Right atrium auricular region (tissue), 2 donors: ENCODE data around the gene IFNL3. TPM values are rescaled to one million over a fixed set of nuclear protein-coding genes. Genes with fewer than 3 reads are reported as not detected.

Experiments
- DNase-seq: peaks from one replicate; pipeline ENCODE4 v3.0.0-alpha.2; 2019; ENCODE audit warnings: low spot score
- H3K27ac ChIP-seq, 2 donors: fragments of 200-600 bp; sonication (generic); 1 replicate in 1 of 2; 2 replicates in 1 of 2; pipeline ENCODE4 v1.5.1; 2016 to 2019
- H3K27me3 ChIP-seq, 2 donors: fragments of 200-600 bp; sonication (generic); one replicate each; pipeline versions ENCODE4 v1.5.1 to v1.6.0; 2017 to 2019
- H3K36me3 ChIP-seq: fragments of 200-600 bp; sonication (generic); one replicate; pipeline ENCODE4 v1.5.1; 2016
- H3K4me1 ChIP-seq, 2 donors: fragments of 200-600 bp; sonication (generic); one replicate each; pipeline versions ENCODE4 v1.5.1 to v1.6.0; 2017 to 2019
- H3K4me3 ChIP-seq, 2 donors: fragments of 200-600 bp; sonication (generic); 1 replicate in 1 of 2; 2 replicates in 1 of 2; pipeline ENCODE4 v1.5.1; 2017 to 2019; ENCODE audit warnings: mild to moderate bottlenecking in 1 of 2, moderate library complexity in 1 of 2
- H3K9me3 ChIP-seq, 2 donors: fragments of 200-600 bp; sonication (generic); one replicate each; pipeline ENCODE4 v1.5.1; 2019
- CTCF ChIP-seq, 2 donors: fragments of 200-600 bp; sonication (generic); IDR thresholded peaks; one replicate each; pipeline ENCODE4 v1.5.1; 2019; ENCODE audit warnings: antibody characterized with exemption in 2 of 2
- total RNA-seq, 2 donors: library from RNA; depleted of rRNA; stranded (reverse); fragments of >200 nt; gene quantifications; one replicate each; pipeline ENCODE4 v1.1.0, GENCODE V29; 2016

The IFNL3 gene
- total RNA-seq, 2 donors from 2014 or later, result not detected

GRCh38 chr19:39254531-39255345, 9.9 kb upstream of the IFNL3 start:
- DNase-seq, result no peak
- no peaks in the 10 kb centered on the region for H3K27me3 ChIP-seq
- no peak overlapping the region for H3K27ac ChIP-seq
- no peaks in the 10 kb centered on the region for H3K4me1 ChIP-seq
- no peak overlapping the region for H3K4me3 ChIP-seq
- H3K36me3 ChIP-seq, result no peaks in the 10 kb centered on the region
- no peak for TF ChIP-seq CTCF (IDR thresholded peaks at IDR 0.05)
- no peaks in the 10 kb centered on the region for H3K9me3 ChIP-seq

- Histone ChIP-seq H3K27me3 (peaks cover 0 to 2% of the 10 kb centered on the region in 2 donors), H3K9me3 (no peaks in the 10 kb centered on the region), H3K36me3 (no peaks in the 10 kb centered on the region), H3K27ac (no peak overlapping the region), H3K4me3 (no peak overlapping the region), H3K4me1 (no peaks in the 10 kb centered on the region)
- no peak for TF ChIP-seq CTCF (IDR thresholded peaks at IDR 0.05)
- no peak for DNase-seq
These were observed 8.8 kb upstream of the IFNL3 start for GRCh38 chr19:39253374-39254149.

GRCh38 chr19:39252458-39252857, 7.7 kb upstream of the IFNL3 start:
- Histone ChIP-seq H3K9me3 (no peaks in the 10 kb centered on the region), H3K36me3 (no peaks in the 10 kb centered on the region), H3K4me3 (no peak overlapping the region), H3K27ac (no peak overlapping the region), H3K27me3 (peaks cover 4 to 13% of the 10 kb centered on the region in 2 donors), H3K4me1 (peaks cover 0 to 7% of the 10 kb centered on the region in 2 donors)
- no peak for TF ChIP-seq CTCF (IDR thresholded peaks at IDR 0.05)
- DNase-seq, result no peak

GRCh38 chr19:39251846-39252245, 7.0 kb upstream of the IFNL3 start:
- DNase-seq, result no peak
- Histone ChIP-seq H3K27ac (no peak overlapping the region), H3K9me3 (no peaks in the 10 kb centered on the region), H3K4me1 (peaks cover 0 to 12% of the 10 kb centered on the region in 2 donors), H3K4me3 (no peak overlapping the region), H3K27me3 (peaks cover 4 to 14% of the 10 kb centered on the region in 2 donors), H3K36me3 (no peaks in the 10 kb centered on the region)
- no peak for TF ChIP-seq CTCF (IDR thresholded peaks at IDR 0.05)

GRCh38 chr19:39251081-39251480, 6.3 kb upstream of the IFNL3 start:
- no peak for TF ChIP-seq CTCF (IDR thresholded peaks at IDR 0.05)
- peaks cover 0 to 12% of the 10 kb centered on the region in 2 donors for H3K4me1 ChIP-seq
- no peak overlapping the region for H3K27ac ChIP-seq
- H3K4me3 ChIP-seq, result no peak overlapping the region
- H3K36me3 ChIP-seq, result no peaks in the 10 kb centered on the region
- peaks cover 4 to 14% of the 10 kb centered on the region in 2 donors for H3K27me3 ChIP-seq
- DNase-seq, result no peak
- no peaks in the 10 kb centered on the region for H3K9me3 ChIP-seq
